ENCODE results near the gene ADAM33.

The ADAM33 gene

DNA sequence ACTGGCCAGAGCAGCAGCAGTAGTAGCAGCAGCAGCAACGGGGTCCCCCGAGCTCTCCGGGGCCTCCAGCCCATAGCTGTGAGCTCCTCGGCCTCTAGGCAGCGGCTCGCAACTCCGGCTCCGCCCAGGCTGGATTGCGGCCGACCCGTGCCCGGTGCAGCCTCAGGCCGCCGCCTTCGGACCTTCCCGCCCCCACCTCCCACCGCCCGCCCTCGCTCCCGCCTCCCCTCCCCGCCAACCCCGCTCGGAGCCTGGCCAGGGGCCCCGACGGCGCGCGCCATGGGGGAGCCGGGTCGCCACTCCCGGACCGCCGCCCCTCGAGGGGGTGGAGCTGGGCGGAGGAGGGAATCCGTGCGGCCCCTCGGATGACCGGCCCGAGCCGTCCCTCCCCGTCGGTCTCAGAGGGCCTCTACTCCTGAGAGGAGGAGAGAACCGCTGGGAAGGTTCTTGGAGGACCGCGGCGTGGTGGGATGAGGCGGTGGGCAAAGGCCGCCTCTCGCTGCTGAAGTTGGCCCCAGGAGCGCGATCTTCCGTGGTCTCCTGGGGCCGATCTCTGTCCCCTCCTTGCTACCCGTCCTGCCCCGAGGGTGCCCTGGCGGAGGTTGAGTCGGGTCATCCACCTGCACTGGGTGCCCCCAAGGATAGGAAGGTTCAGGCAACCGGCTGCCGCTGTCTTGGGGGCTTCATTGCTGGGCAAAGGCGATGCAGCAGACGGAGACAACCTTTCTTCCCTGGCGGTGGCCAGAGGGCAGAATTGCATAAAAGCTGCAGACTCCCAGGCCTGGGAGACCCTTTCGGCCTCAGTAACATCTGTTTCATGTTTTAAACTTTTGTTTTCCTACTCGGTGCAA is at the start of gene ADAM33:
Gene ADAM33 (minus strand): TSS at position 80 of the 851 bp plus-strand sequence. CDS start 6 bp downstream, at position 74.
- no peak for DNase-seq (ENCODE audit: low read depth in 2 of 2)

- DNase-seq (ENCODE audit: low read depth in 2 of 2), result no peak
These were observed 49.2 kb upstream of the ADAM33 start for GRCh38 chr20:3730803-3731672.

DNA sequence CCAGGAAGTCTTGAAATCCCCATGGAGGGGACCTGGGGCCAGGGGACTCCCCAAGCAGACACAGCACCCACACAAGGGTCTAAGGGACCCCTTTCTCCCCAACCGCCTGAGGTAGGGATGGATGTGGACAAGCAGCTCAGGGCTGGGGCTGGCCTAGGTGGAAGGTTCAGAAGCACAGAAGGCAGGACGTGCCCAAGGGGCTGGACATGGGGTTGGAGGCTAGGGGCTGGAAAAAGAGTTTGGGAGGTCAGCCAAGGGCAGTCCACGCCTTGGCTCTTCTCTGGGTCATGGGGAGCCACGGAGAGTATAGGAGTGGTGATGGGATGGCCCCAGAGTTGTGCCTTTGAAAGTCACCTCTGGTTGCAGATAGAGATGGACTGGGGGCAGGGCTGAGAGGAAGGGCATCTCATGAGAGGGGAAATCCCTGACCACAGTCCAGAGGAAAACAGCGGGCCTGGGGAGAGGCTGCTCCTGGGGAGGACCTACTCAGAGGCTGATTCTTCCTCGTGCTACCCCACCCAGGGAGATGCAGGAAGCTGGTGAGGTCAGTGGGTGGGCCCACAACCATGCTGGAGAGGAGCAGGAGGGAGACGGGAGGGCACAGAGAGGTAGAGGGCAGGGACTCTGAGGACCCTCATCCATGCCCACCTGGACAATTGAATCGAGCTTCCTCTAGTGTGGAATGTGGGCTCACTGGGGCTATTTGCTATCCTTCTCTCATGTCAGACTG is 48.2 kb upstream of the ADAM33 start:
- no peak for DNase-seq (ENCODE audit: low read depth in 2 of 2)

GRCh38 chr20:3729378-3729777 is 47.6 kb upstream of the ADAM33 start:
- DNase-seq (ENCODE audit: low read depth in 2 of 2), result no peak

DNA sequence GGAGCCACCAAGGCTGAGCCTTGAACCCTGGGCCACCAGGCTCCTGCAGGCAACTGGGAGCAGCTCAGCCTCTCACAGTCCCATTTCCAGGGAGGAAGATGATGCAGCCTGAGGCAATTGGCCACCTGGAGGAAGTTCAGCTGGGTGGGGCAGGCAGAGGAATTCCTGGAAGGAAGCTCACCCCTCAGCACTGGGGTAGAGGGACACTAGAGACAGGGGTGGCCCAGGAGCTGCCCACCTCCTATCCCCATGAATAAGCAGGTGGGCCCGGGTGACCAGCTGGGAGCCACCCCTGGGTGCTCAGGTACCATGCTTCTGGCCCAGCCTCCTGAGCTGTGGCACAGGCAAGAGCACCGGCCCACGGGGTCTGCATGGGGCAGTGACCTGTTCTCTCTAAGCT is 47.1 kb upstream of the ADAM33 start:
- no peak for DNase-seq (ENCODE audit: low read depth in 2 of 2)

- no peak for DNase-seq (ENCODE audit: low read depth in 2 of 2)
These were observed 46.5 kb upstream of the ADAM33 start for GRCh38 chr20:3728354-3728753.

- peak; percentile 32 to 37 for DNase-seq (ENCODE audit: low read depth in 2 of 2)
These were observed 45.7 kb upstream of the ADAM33 start for GRCh38 chr20:3727401-3728021.

GRCh38 chr20:3724356-3724755 is 42.5 kb upstream of the ADAM33 start:
- DNase-seq (ENCODE audit: low read depth in 2 of 2), result no peak

- no peak for DNase-seq (ENCODE audit: low read depth in 2 of 2)
These were observed 41.5 kb upstream of the ADAM33 start for GRCh38 chr20:3723284-3723683.

GRCh38 chr20:3721912-3722311 is 40.1 kb upstream of the ADAM33 start:
- no peak for DNase-seq (ENCODE audit: low read depth in 2 of 2)

- DNase-seq (ENCODE audit: low read depth in 2 of 2), result no peak
These were observed 38.8 kb upstream of the ADAM33 start for GRCh38 chr20:3720626-3721025.

DNA sequence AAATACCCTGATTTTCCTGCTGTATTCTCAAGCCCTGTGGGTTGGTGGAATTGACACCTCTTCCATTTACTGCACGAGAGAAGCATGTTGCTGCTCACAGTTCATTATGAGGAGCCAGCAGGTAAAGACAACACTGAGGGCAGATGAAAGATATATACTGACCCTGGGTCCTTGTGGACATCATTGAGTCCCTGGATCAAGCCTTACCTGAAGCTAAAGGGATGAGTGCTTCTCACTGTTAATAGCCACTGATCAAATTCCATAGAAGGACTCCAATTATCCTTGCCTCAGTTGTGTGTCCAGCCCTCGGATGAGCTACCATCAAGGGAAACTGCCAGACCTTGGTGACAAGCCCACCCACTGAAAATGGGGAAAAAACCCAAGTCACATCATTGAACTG is 38.3 kb upstream of the ADAM33 start:
- DNase-seq (ENCODE audit: low read depth in 2 of 2), result no peak

DNA sequence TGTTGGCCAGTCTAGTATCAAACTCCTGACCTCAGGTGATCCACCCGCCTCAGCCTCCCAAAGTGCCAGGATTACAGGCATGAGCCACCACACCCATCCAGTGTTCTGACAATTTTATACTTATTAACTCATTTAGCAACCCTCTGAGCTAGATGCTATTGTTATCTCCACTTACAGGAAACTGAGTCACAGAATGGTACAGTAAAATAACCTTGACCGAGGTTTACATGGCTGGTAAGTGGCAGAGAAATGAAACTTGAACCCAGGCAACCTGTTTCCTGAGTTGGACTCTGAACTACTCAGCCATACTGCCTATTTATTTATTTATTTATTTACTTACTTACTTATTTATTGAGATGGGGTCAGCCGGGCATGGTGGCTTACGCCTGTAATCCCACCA is 37.2 kb upstream of the ADAM33 start:
- no peak for DNase-seq (ENCODE audit: low read depth in 2 of 2)

GRCh38 chr20:3716195-3716834 is 34.5 kb upstream of the ADAM33 start:
- DNase-seq (ENCODE audit: low read depth in 2 of 2), result peak; percentile 13 to 17

DNA sequence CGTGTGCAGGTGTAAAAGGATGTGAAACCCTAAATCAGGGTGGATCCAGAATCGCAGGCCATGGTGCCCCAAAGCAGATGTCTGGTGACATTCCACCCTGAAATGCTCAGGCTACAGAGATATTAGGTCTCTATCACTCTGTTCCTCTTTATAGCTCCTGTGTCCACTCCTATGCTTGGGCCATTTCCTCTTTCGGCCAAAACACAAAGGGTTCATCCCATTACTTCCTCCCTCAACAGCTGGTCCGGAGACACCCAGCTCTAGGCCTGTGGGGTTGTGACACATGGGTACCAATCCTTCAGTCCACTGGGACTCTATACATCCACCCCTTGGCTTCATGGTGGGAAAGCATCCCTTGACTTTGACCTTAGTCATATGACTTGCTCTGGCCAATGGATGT is 32.3 kb upstream of the ADAM33 start:
- no peak for DNase-seq (ENCODE audit: low read depth in 2 of 2)

GRCh38 chr20:3712279-3712873 is 30.6 kb upstream of the ADAM33 start, which contains the start of gene SIGLEC1:
TSS of gene SIGLEC1 (minus strand) at chr20:3712600. CDS start at chr20:3707128, 5,472 bp downstream.
- DNase-seq (ENCODE audit: low read depth in 2 of 2), result no peak

- DNase-seq (ENCODE audit: low read depth in 2 of 2), result no peak
These were observed 29.7 kb upstream of the ADAM33 start for GRCh38 chr20:3711484-3711941.

DNA sequence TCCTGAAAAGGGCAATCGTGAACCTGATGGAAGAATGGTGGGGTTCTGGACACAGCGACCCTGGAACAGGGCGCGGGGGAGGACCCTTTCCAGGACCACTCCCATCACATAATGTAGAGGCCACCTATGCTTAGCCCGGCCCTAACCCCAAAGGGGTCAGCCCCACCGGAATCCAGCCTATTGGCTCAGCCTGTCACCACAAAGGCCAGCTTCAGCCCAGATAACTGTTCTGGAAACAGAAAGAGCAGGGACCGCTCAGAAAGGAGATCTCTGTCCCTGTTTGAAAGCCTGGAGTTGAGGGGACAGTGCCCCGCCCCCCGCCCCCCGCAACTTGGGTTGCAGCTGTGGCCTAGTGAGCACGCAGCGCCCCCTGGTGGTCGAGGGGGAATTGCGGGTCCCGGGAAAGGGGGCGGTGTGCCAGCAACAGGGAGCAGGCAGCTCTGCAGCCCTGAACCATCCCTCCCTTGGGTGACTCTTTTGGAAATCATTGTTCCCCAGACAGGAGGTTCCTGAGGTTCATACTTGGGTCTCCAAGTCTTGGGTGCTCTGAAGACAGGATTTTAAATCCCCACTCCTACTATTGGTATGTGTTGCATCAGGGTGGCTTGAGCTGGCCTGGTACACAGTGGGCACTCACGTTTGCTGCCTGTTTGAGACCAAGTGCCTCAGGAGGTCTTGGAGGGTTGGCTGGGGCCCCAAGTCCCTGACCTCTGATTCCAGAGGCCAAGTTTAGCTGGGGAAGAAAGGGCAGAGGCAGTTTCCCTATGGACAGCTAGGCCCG is 29.1 kb upstream of the ADAM33 start:
- peak; percentile 8 to 9 for DNase-seq (ENCODE audit: low read depth in 2 of 2)

- no peak for DNase-seq (ENCODE audit: low read depth in 2 of 2)
These were observed 28.2 kb upstream of the ADAM33 start for GRCh38 chr20:3710011-3710466.

GRCh38 chr20:3707508-3707899 is 25.7 kb upstream of the ADAM33 start:
- DNase-seq (ENCODE audit: low read depth in 2 of 2), result no peak
